H7 (cell line): ENCODE data around the gene MAST3. TPM values are rescaled to one million over a fixed set of nuclear protein-coding genes. Genes with fewer than 3 reads are reported as not detected.
"Not testable (repeated sequence)": the region's sequence is repeated elsewhere in the genome, so short reads cannot be mapped to it uniquely, and the experiment has no call there.

Experiments
- DNase-seq: peaks from one replicate; pipeline ENCODE4 v3.0.0; 2012
- H3K27me3 ChIP-seq: 2 replicates; pipeline ENCODE4 v1.6.0; 2011; ENCODE audit warnings: mild to moderate bottlenecking, low read length; ENCODE audit not compliant: control insufficient read depth, insufficient read depth
- H3K36me3 ChIP-seq: replicated peaks from 2 replicates; pipeline ENCODE4 v1.5.1; 2011; ENCODE audit warnings: low read length; ENCODE audit not compliant: control insufficient read depth, insufficient read depth
- H3K4me3 ChIP-seq: 2 replicates; pipeline ENCODE4 v1.5.1; 2011; ENCODE audit warnings: low read depth, mild to moderate bottlenecking, control low read depth, low read length, moderate library complexity; ENCODE audit not compliant: insufficient read depth
- total RNA-seq: library from RNA; depleted of rRNA; stranded (reverse); fragments of >200 nt; shearing (Covaris generic); gene quantifications from 2 replicates; pipeline ENCODE4 v1.2.3, GENCODE V29; 2014

MAST3 gene
- total RNA-seq, 1 experiment from 2014 or later: 2.4 TPM

DNA sequence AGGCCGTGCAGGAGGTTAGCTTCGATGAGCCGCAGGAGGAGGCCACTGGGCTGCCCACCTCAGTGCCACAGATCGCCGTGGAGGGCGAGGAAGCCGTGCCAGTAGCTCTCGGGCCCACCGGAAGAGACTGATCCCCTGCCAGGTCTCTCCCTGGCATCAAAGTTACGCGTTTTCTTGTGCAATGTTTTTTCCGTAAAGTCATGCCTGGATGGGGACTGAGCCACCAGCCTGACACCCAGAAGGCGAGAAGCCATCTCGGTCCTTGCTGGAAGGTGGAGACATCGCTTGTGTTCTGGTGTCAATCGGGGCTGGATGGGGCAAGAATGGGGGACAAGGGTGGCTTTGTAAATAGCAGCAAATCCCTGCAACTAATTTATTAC lies 52.0 kb downstream of the MAST3 start:
- DNase-seq: no peak
- H3K27me3 ChIP-seq: no peaks in the 10 kb centered on the region
- H3K4me3 ChIP-seq: no peak overlapping the region
- peaks cover 3% of the 10 kb centered on the region for H3K36me3 ChIP-seq

DNA sequence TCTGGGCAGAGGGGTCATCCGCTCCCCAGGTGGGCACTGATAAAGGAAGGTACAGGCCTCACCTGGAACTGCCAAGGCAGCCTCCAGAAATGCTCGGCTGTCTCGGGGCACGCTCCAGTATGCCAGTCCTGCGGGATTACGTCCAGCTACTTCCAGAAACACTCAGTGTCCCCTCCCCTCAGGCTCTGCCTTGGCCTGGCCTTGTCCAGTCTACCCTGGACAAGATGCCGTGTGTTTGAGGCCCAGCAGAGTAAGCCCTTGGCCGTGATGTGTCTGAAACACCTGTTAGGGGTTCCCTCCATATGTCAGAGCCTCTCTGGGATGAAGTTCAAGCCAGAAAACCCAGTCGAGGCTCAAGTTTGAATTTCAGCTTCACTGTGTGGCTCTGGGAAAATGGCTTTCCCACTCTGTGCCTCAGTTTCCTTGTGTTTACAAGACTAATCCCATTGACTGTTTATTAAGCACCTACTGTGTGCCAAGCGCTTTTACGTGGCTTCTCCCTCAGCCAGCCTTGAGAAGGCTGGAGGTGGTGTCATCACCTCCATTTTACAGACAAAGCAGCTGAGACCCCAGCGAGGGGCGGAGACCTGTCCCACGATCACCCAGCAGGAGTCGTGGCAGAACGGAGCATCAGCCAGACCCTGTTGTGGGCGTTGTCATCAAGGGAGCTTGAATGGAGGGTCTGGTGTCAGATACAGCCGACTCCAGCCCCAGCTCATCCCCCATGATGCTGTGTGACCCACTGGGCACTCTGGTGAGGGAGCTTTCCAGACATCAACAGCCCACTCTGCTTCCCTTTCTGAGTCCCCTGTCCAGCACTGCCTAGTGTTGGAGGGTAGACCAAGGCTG lies 53.4 kb downstream of the MAST3 start:
- Histone ChIP-seq H3K36me3 (no peaks in the 10 kb centered on the region; the same call in 1 of the 2 replicates), H3K4me3 (no peak overlapping the region), H3K27me3 (no peaks in the 10 kb centered on the region)
- no peak for DNase-seq

DNA sequence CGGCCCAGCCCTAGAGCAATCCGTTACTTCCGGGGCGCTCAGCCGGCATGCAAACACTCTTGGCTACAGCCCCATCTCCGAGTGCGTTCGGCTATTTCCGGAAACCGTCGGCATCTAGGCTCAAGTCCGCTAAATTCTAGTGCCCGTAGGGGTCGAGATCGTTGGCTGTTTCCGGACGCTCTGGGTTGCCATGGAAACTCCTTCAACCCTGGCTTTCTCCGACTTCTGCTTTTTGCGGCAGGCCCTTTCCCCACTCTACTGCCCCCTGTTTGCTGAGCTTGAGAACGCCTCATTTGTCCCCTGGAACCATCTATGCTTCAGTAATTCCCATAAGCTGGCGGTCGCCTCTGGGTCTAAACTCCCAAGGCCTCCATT lies 54.9 kb downstream of the MAST3 start:
- Histone ChIP-seq H3K4me3 (peak overlapping the region; percentile 64), H3K36me3 (peaks cover 4% of the 10 kb centered on the region), H3K27me3 (no peaks in the 10 kb centered on the region)
- peak; percentile 99 for DNase-seq

DNA sequence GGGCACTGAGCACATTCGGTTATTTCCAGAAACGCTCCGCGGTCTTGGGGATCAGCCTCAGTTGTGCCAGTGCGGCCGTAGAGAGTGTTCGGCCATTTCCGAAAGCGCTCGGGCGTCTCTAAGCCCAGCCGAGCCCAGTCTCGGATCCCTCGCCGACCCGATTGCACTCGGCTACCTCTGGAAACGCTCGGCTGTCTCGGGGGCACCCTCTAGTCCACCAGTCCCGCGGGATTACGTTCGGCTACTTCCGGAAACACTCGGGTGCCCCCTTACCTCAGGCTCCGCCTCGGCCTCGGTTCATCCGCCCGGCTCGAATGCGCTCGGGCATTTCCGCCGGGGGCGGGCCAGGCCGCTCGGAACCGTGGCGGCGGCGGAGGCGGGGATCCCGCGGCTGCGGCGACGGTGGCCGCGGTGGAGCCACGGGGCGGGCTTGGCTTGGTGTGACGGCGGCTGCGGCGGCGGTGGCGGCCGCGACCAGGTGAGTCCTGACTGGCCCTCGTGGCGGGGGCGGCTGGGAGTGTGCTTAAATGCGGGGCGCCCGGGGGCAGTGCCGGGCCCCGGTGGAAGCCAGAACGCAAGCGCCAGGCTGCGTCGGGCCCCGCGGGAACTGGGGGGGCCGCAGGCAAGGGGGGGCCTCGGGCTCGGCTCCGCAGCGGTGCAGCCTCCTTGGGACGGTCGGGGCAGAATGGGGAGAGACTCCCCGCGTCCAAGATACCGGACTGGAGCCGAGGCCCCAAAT lies 55.4 kb downstream of the MAST3 start, which contains the start of gene PIK3R2:
Gene PIK3R2, plus strand, starts transcription at position 347 of the 739 bp plus-strand sequence. CDS start 2,717 bp downstream, outside the sequence.
- DNase-seq: peak; percentile 100
- Histone ChIP-seq H3K27me3 (no peaks in the 10 kb centered on the region), H3K4me3 (peak within 1 kb of the TSS; percentile 85), H3K36me3 (peaks cover 4% of the 10 kb centered on the region)

DNA sequence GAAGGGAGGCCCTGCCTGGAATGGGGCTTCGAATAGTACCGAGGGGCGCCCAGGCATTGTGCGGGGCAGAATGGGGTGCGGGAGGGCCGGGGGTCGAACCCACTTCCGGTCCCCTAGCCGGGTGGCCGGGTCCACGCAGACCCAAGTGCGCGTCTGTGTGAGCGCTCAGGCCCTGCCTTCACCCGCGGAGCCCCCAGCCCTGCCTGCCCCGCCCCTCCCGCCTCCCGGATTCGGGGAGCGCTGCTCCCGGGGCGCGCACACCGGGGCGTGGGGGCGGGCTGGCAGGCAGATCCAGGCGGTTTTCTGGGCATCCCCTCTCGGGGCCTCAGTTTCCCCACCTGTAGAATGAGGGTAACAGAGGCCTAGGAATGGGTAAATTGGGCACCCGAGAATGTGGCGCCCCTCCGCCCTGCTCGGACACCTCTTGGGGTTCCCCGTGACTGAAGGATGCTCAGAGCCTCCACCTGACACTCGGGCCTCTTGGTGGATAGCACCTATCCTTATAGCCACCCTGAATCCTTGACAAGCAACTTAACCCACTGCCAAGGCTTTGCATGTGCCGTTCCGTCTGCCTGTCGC lies 56.1 kb downstream of the MAST3 start:
- Histone ChIP-seq H3K36me3 (peaks cover 4% of the 10 kb centered on the region), H3K27me3 (no peaks in the 10 kb centered on the region), H3K4me3 (peak overlapping the region; percentile 85)
- peak; percentile 82 for DNase-seq

DNA sequence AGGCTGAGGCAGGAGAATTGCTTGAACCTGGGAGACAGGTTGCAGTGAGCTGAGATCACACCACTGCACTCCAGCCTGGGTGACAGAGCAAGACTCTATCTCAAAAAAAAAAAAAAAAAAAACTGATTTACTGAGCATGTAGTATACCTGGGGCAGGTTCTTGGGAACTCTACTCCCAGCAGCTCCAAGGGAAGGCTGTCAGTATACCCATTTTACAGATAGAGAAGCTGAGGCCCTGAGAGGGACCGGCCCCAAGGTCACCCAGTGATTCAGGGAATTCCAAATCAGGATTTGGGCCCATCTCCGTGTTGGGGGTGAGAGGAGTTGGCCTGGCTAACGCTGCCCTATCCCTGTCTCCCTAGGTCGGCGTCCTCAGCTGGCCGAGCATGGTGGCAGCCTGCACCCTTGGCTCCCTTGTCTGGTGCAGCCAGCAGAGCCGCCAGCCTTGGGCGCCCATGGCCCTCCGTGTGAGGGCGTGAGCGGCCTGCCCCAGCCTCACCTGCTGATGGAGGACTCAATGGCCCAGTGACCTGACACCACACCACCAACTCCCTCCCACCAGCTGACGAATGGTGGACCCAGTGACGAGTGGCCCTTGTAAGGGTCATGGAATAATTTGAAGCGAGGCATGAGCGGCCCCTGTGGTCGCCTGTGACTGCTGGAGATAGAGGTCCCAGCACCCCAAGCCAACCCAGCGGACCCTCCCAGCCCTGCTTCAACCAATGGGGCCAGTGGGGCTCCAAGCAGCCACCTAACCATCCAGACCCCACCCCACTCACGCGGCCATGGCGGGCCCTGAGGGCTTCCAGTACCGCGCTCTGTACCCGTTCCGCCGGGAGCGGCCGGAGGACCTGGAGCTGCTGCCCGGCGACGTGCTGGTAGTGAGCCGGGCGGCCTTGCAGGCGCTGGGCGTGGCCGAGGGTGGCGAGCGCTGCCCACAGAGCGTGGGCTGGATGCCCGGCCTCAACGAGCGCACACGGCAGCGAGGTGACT lies 57.8 kb downstream of the MAST3 start:
- Histone ChIP-seq H3K4me3 (no peak overlapping the region), H3K36me3 (peaks cover 4% of the 10 kb centered on the region), H3K27me3 (no peaks in the 10 kb centered on the region)
- no peak for DNase-seq

DNA sequence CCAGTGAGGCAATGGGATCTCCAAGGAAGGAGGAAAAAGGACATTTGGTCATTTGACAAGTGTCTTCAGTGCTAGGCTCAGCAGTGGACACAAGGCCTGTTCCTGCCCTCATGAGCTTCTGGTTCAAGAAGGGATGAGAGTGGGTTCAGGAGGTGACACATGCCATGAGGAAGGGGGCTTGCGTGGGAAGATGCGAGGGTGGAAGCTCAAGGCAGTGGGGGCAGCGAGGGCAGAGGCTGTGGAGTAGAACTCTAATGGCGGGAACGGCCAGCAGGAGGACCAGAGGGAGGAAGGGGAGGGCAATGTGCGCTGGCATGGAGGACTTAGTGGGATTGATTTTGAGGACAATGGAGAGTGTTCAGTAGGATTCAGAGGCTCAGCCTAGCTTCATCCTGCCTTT lies 58.7 kb downstream of the MAST3 start:
- no peak for DNase-seq
- H3K4me3 ChIP-seq: no peak overlapping the region
- no peaks in the 10 kb centered on the region for H3K27me3 ChIP-seq
- H3K36me3 ChIP-seq: peaks cover 4% of the 10 kb centered on the region

DNA sequence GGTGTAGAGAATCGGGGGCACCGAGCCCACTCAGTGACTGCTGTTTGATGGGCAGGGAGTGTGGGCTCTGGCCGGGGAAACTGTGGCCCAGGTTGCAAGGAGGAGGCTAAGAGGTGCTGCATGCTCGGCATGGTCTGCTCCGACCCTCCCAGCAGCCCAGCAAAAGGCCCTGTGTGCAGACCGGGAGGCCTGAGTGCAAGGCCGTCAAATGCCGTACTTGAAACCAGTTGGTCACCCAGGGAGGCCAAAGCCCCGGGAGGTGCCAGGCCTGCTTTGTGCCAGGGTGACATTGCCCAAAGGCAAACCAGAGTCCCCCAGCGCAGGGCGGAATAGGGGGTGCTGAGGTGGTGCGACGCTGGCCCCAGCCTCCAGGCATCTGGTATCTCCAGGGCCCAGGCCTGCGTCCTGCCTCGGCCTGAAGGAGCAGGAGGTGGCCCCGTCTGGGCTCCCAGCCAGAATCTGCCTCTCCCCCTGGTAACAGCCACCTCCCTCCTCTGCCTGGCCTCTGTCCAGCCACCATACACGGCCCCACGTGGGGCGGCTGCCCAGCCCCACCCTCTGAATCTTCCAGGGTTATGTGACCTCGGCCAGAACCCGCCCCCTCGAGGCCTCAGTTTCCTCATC lies 59.4 kb downstream of the MAST3 start:
- no peaks in the 10 kb centered on the region for H3K27me3 ChIP-seq
- H3K36me3 ChIP-seq: peaks cover 4% of the 10 kb centered on the region
- H3K4me3 ChIP-seq: no peak overlapping the region
- peak; percentile 76 for DNase-seq

DNA sequence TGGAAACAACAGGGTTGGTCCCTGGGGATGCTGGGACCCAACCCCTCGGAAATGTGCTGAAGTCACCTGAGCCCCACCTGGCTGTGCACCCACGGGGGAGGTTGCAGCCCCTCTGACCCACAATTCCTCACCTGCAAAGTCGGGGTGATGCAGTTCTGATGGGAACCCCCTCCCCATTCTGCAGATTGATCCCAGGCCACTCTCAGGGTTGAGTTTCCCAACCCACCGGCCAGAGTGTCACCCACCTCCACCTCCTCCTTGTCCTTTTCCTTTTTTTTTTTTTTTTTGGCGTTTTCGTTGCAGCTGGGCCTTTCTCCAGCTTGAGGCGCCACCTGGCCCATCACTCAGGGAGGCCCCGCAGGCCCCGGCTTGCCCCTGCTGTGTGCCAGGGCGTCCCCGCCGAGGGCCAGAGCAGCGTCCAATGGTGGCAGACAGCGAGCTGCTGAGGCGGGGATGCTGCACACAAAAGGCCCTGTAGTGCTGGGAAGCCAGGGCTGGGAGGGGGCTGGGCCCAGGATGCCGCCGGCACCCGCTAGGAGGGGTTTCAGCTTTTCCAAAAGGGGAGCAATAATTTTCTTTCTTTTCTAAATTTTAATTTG lies 60.0 kb downstream of the MAST3 start:
- DNase-seq: peak; percentile 93

DNA sequence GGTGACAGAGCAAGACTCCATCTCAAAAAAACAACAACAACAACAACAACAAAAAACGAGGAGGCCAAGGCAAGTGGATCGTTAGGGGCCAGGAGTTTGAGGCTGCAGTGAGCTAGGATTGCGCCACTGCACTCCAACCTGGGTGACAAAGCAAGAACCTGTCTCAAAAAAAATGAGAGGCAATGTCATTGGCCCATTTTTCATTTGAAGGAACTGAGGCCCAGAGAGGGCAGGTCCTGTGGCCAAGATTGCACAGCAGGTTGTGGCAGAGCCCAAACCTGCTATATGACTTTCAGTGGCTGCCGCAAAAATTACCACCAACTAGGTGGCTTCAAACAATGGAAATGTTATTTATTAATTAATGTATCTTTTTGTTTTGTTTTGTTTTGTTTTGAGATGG lies 60.9 kb downstream of the MAST3 start:
- DNase-seq: no peak
- Histone ChIP-seq H3K27me3 (no peaks in the 10 kb centered on the region), H3K36me3 (peaks cover 12% of the 10 kb centered on the region), H3K4me3 (no peak overlapping the region)

More for the DNA sequence above, 60.0 kb downstream of the MAST3 start:
- no peak overlapping the region for H3K4me3 ChIP-seq
- no peaks in the 10 kb centered on the region for H3K27me3 ChIP-seq
- H3K36me3 ChIP-seq: peaks cover 5% of the 10 kb centered on the region

DNA sequence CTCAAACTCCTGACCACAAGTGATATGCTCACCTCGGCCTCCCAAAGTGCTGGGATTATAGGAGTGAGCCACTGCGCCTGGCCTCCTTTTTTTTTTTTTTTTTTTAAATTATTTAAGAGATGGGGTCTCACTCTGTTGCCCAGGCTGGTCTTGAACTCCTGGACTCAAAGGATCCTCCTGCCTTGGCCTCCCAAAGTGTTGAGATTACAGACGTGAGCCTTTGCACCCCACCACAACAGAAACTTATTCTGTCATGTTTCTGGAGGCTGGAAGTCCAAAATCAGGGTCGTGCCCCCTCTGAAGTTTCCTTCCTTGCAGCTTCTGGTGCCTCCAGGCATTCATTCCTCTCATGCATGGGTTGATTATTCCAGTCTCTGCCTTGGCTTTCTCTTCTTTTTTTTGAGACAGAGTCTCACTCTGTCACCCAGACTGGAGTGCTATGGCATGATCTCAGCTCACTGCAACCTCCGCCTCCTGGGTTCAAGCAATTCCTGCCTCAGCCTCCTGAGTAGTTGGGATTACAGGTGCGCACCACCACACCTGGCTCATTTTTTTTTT lies 61.6 kb downstream of the MAST3 start:
- not testable (repeated sequence) for H3K4me3 ChIP-seq, H3K27me3 ChIP-seq, DNase-seq
- peaks cover 13% of the 10 kb centered on the region for H3K36me3 ChIP-seq

DNA sequence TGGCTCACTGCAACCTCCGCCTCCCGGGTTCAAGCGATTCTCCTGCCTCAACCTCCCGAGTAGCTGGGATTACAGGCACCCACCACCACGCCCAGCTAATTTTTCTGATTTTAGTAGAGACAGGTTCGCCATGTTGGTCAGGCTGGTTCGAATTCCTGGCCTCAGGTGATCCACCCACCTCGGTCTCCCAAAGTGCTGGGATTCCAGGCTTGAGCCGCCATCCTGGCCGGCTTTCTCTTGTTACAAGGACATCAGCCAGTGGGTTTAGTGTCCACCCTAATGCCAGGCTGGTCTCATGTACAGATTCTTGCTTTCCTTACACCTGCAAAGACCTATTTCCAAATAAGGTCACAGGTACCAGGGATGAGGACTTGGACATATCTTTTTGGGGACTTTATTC lies 62.2 kb downstream of the MAST3 start:
- Histone ChIP-seq H3K36me3 (peaks cover 13% of the 10 kb centered on the region), H3K4me3 (no peak overlapping the region), H3K27me3 (no peaks in the 10 kb centered on the region)
- DNase-seq: no peak

DNA sequence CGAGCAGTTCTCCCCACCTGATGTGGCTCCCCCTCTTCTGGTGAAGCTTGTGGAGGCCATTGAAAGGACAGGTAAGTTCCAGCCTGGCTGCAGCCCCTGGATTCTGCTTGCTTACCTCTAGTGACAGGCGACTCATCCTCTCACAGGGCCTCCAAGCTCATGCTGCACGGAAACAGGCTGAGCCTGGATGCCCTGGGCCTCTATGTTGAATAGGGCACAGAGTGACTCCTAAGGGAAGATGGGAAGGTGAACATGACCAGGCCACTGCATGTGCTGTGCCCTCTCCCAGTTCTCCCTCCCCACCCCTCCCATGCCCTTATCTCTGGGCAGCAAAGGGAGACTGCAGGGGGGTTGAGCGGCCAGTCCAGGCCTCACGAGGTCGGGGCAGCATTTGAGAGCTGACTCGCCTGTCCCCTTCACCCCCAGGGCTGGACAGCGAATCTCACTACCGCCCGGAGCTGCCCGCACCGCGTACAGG lies 63.0 kb downstream of the MAST3 start:
- DNase-seq: no peak
- H3K4me3 ChIP-seq: no peak overlapping the region

More for the DNA sequence above, 63.0 kb downstream of the MAST3 start:
- Histone ChIP-seq H3K36me3 (peaks cover 13% of the 10 kb centered on the region), H3K27me3 (no peaks in the 10 kb centered on the region)
